ENCODE measurements around the gene WAS. TPM values are rescaled to one million over a fixed set of nuclear protein-coding genes. Genes with fewer than 3 reads are reported as not detected.

The WAS gene
- polyA plus RNA-seq, 2 donors, result 1.7 to 1.8 TPM

- Histone ChIP-seq H3K36me3 (ENCODE audit: control insufficient read depth in 2 of 2, insufficient read depth in 2 of 2, low read length in 1 of 2) (peaks cover 0 to 9% of the 10 kb centered on the region in 2 donors), H3K27ac (ENCODE audit: low read depth in 2 of 2, low read length in 1 of 2) (peak overlapping the region; percentile 91 to 93), H3K9me3 (ENCODE audit: control insufficient read depth in 2 of 2, insufficient read depth in 1 of 2, low read depth in 1 of 2, low read length in 1 of 2) (no peaks in the 10 kb centered on the region), H3K27me3 (ENCODE audit: control insufficient read depth in 1 of 2, insufficient read depth in 2 of 2, low read length in 2 of 2) (no peaks in the 10 kb centered on the region), H3K4me1 (ENCODE audit: control insufficient read depth in 2 of 2, insufficient read depth in 2 of 2, low read length in 1 of 2) (peaks cover 0 to 8% of the 10 kb centered on the region in 2 donors), H3K4me3 (ENCODE audit: low read depth in 1 of 2, low read length in 2 of 2) (peak overlapping the region; percentile 17 to 60)
- whole genome bisulfite sequencing, 2 donors, result 2 to 43% methylated on average over 8 of the region's 8 CpGs
Observed at GRCh38 chrX:48695925-48696300, 12.3 kb downstream of the WAS start.

GRCh38 chrX:48696301-48696908 is 12.8 kb downstream of the WAS start, which contains the start of gene SUV39H1:
SUV39H1 (plus strand) TSS chrX:48696734; CDS start chrX:48696785, 51 bp downstream.
- H3K27ac ChIP-seq (ENCODE audit: low read depth in 2 of 2, low read length in 1 of 2), result peak within 1 kb of the TSS; percentile 91 to 93
- peaks cover 0 to 13% of the 10 kb centered on the region in 2 donors for H3K36me3 ChIP-seq (ENCODE audit: control insufficient read depth in 2 of 2, insufficient read depth in 2 of 2, low read length in 1 of 2)
- peaks cover 0 to 8% of the 10 kb centered on the region in 2 donors for H3K4me1 ChIP-seq (ENCODE audit: control insufficient read depth in 2 of 2, insufficient read depth in 2 of 2, low read length in 1 of 2)
- H3K27me3 ChIP-seq (ENCODE audit: control insufficient read depth in 1 of 2, insufficient read depth in 2 of 2, low read length in 2 of 2), result no peaks in the 10 kb centered on the region
- H3K9me3 ChIP-seq (ENCODE audit: control insufficient read depth in 2 of 2, insufficient read depth in 1 of 2, low read depth in 1 of 2, low read length in 1 of 2), result no peaks in the 10 kb centered on the region
- peak within 1 kb of the TSS; percentile 59 to 60 for H3K4me3 ChIP-seq (ENCODE audit: low read depth in 1 of 2, low read length in 2 of 2)
- WGBS, 2 donors, result 0 to 38% methylated on average over 41 to 66 of the region's 66 CpGs

DNA sequence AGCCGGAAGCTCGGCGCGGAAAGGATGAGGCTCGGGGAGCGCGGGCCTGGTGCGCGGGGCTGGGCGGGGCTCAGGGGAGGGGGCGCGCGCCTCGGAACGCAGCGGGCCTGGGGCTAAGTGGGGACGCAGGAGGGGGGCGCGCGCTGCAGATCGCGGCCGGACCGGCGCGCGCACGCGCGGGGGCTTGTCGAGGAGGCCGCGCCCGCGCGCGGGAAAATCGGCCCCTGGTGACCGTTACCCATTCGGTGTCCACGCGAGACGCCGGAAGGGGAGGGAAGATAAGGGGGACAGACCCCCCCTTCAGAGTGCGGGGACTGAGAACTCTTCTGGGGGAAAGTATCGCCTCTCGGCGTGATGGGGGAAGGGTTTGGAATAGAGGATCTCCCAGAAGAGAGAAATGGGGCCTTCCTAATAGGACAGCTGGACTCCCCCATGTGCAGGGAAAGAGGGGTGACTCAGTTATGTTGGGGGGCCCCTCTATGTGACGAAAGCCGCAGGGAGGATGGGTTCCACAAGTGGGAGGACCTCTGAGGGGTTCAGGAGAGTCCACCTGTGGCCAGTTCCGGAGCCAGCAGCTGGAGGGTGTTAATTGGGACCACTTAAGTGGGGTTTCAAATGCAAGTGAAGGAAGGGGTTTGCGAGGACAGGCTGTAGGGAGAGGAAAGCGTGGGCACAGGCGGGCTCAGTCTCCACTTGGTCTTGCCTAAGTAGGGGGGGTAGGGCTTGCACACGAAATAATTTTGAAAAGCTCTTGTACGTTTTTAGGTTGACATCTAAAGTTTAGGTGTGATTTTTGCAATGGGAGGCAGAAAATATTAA is 13.5 kb downstream of the WAS start:
- H3K27me3 ChIP-seq (ENCODE audit: control insufficient read depth in 1 of 2, insufficient read depth in 2 of 2, low read length in 2 of 2), result no peaks in the 10 kb centered on the region
- WGBS, 2 donors, result 1 to 37% methylated on average over 46 to 56 of the region's 56 CpGs
- H3K4me3 ChIP-seq (ENCODE audit: low read depth in 1 of 2, low read length in 2 of 2), result peak overlapping the region; percentile 59 to 60
- H3K36me3 ChIP-seq (ENCODE audit: control insufficient read depth in 2 of 2, insufficient read depth in 2 of 2, low read length in 1 of 2), result peaks cover 0 to 18% of the 10 kb centered on the region in 2 donors
- peak overlapping the region; percentile 30 to 63 for H3K27ac ChIP-seq (ENCODE audit: low read depth in 2 of 2, low read length in 1 of 2)
- peaks cover 0 to 8% of the 10 kb centered on the region in 2 donors for H3K4me1 ChIP-seq (ENCODE audit: control insufficient read depth in 2 of 2, insufficient read depth in 2 of 2, low read length in 1 of 2)
- no peaks in the 10 kb centered on the region for H3K9me3 ChIP-seq (ENCODE audit: control insufficient read depth in 2 of 2, insufficient read depth in 1 of 2, low read depth in 1 of 2, low read length in 1 of 2)

- Histone ChIP-seq H3K4me1 (ENCODE audit: control insufficient read depth in 2 of 2, insufficient read depth in 2 of 2, low read length in 1 of 2) (peaks cover 0 to 8% of the 10 kb centered on the region in 2 donors), H3K4me3 (ENCODE audit: low read depth in 1 of 2, low read length in 2 of 2) (no peak overlapping the region), H3K27ac (ENCODE audit: low read depth in 2 of 2, low read length in 1 of 2) (no peak overlapping the region), H3K9me3 (ENCODE audit: control insufficient read depth in 2 of 2, insufficient read depth in 1 of 2, low read depth in 1 of 2, low read length in 1 of 2) (no peaks in the 10 kb centered on the region), H3K27me3 (ENCODE audit: control insufficient read depth in 1 of 2, insufficient read depth in 2 of 2, low read length in 2 of 2) (no peaks in the 10 kb centered on the region), H3K36me3 (ENCODE audit: control insufficient read depth in 2 of 2, insufficient read depth in 2 of 2, low read length in 1 of 2) (peaks cover 0 to 24% of the 10 kb centered on the region in 2 donors)
- WGBS, 2 donors, result 73 to 77% methylated on average over 5 of the region's 5 CpGs
Observed at GRCh38 chrX:48698306-48698705, 14.7 kb downstream of the WAS start.

DNA sequence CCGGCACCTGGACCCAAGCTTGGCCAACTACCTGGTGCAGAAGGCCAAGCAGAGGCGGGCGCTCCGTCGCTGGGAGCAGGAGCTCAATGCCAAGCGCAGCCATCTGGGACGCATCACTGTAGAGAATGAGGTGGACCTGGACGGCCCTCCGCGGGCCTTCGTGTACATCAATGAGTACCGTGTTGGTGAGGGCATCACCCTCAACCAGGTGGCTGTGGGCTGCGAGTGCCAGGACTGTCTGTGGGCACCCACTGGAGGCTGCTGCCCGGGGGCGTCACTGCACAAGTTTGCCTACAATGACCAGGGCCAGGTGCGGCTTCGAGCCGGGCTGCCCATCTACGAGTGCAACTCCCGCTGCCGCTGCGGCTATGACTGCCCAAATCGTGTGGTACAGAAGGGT is 16.6 kb downstream of the WAS start:
- H3K9me3 ChIP-seq (ENCODE audit: control insufficient read depth in 2 of 2, insufficient read depth in 1 of 2, low read depth in 1 of 2, low read length in 1 of 2), result no peaks in the 10 kb centered on the region
- peaks cover 0 to 12% of the 10 kb centered on the region in 2 donors for H3K4me1 ChIP-seq (ENCODE audit: control insufficient read depth in 2 of 2, insufficient read depth in 2 of 2, low read length in 1 of 2)
- H3K36me3 ChIP-seq (ENCODE audit: control insufficient read depth in 2 of 2, insufficient read depth in 2 of 2, low read length in 1 of 2), result peaks cover 0 to 24% of the 10 kb centered on the region in 2 donors
- no peak overlapping the region for H3K27ac ChIP-seq (ENCODE audit: low read depth in 2 of 2, low read length in 1 of 2)
- no peak overlapping the region for H3K4me3 ChIP-seq (ENCODE audit: low read depth in 1 of 2, low read length in 2 of 2)
- H3K27me3 ChIP-seq (ENCODE audit: control insufficient read depth in 1 of 2, insufficient read depth in 2 of 2, low read length in 2 of 2), result no peaks in the 10 kb centered on the region
- 95 to 96% methylated on average over 23 of the region's 23 CpGs for WGBS, 2 donors

- 66 to 93% methylated on average over 3 of the region's 3 CpGs for WGBS, 2 donors
- peaks cover 0 to 6% of the 10 kb centered on the region in 2 donors for H3K4me1 ChIP-seq (ENCODE audit: control insufficient read depth in 2 of 2, insufficient read depth in 2 of 2, low read length in 1 of 2)
- H3K27ac ChIP-seq (ENCODE audit: low read depth in 2 of 2, low read length in 1 of 2), result no peak overlapping the region
- H3K27me3 ChIP-seq (ENCODE audit: control insufficient read depth in 1 of 2, insufficient read depth in 2 of 2, low read length in 2 of 2), result no peaks in the 10 kb centered on the region
- no peak overlapping the region for H3K4me3 ChIP-seq (ENCODE audit: low read depth in 1 of 2, low read length in 2 of 2)
- no peaks in the 10 kb centered on the region for H3K9me3 ChIP-seq (ENCODE audit: control insufficient read depth in 2 of 2, insufficient read depth in 1 of 2, low read depth in 1 of 2, low read length in 1 of 2)
- peaks cover 0 to 25% of the 10 kb centered on the region in 2 donors for H3K36me3 ChIP-seq (ENCODE audit: control insufficient read depth in 2 of 2, insufficient read depth in 2 of 2, low read length in 1 of 2)
Observed at GRCh38 chrX:48700951-48701653, 17.5 kb downstream of the WAS start.

GRCh38 chrX:48702032-48702431 is 18.4 kb downstream of the WAS start:
- H3K36me3 ChIP-seq (ENCODE audit: control insufficient read depth in 2 of 2, insufficient read depth in 2 of 2, low read length in 1 of 2), result peaks cover 0 to 26% of the 10 kb centered on the region in 2 donors
- peaks cover 0 to 6% of the 10 kb centered on the region in 2 donors for H3K4me1 ChIP-seq (ENCODE audit: control insufficient read depth in 2 of 2, insufficient read depth in 2 of 2, low read length in 1 of 2)
- 52 to 77% methylated on average over 2 of the region's 2 CpGs for WGBS, 2 donors

GRCh38 chrX:48702716-48703115 is 19.1 kb downstream of the WAS start:
- WGBS, 2 donors, result 72 to 80% methylated on average over 4 of the region's 4 CpGs
- H3K9me3 ChIP-seq (ENCODE audit: control insufficient read depth in 2 of 2, insufficient read depth in 1 of 2, low read depth in 1 of 2, low read length in 1 of 2), result no peaks in the 10 kb centered on the region
- peaks cover 0 to 6% of the 10 kb centered on the region in 2 donors for H3K4me1 ChIP-seq (ENCODE audit: control insufficient read depth in 2 of 2, insufficient read depth in 2 of 2, low read length in 1 of 2)
- H3K27ac ChIP-seq (ENCODE audit: low read depth in 2 of 2, low read length in 1 of 2), result no peak overlapping the region
- H3K36me3 ChIP-seq (ENCODE audit: control insufficient read depth in 2 of 2, insufficient read depth in 2 of 2, low read length in 1 of 2), result peaks cover 0 to 26% of the 10 kb centered on the region in 2 donors
- H3K4me3 ChIP-seq (ENCODE audit: low read depth in 1 of 2, low read length in 2 of 2), result no peak overlapping the region
- no peaks in the 10 kb centered on the region for H3K27me3 ChIP-seq (ENCODE audit: control insufficient read depth in 1 of 2, insufficient read depth in 2 of 2, low read length in 2 of 2)

More at GRCh38 chrX:48702032-48702431, 18.4 kb downstream of the WAS start:
- Histone ChIP-seq H3K4me3 (ENCODE audit: low read depth in 1 of 2, low read length in 2 of 2) (no peak overlapping the region), H3K27ac (ENCODE audit: low read depth in 2 of 2, low read length in 1 of 2) (no peak overlapping the region), H3K9me3 (ENCODE audit: control insufficient read depth in 2 of 2, insufficient read depth in 1 of 2, low read depth in 1 of 2, low read length in 1 of 2) (no peaks in the 10 kb centered on the region), H3K27me3 (ENCODE audit: control insufficient read depth in 1 of 2, insufficient read depth in 2 of 2, low read length in 2 of 2) (no peaks in the 10 kb centered on the region)

DNA sequence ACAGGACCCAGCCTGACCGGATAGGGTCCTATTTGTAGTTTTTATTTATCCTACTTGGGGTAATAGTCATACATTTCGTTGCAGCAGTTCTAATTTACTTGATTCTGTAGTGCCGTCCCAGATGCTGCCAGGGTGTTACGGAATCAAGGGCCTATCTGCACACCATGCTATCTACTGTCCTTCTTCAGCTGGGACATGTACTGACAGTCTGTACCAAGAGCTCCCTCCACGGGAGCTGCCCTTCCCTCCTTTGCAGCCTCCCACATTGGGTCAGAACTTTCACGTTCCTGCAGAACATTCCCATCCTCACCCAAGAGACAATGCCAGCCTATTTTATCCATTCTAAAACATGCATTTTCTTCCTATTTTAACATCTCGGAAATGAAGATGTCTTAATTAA is 19.6 kb downstream of the WAS start:
- Histone ChIP-seq H3K9me3 (ENCODE audit: control insufficient read depth in 2 of 2, insufficient read depth in 1 of 2, low read depth in 1 of 2, low read length in 1 of 2) (no peaks in the 10 kb centered on the region), H3K4me1 (ENCODE audit: control insufficient read depth in 2 of 2, insufficient read depth in 2 of 2, low read length in 1 of 2) (peaks cover 0 to 6% of the 10 kb centered on the region in 2 donors), H3K4me3 (ENCODE audit: low read depth in 1 of 2, low read length in 2 of 2) (no peak overlapping the region), H3K36me3 (ENCODE audit: control insufficient read depth in 2 of 2, insufficient read depth in 2 of 2, low read length in 1 of 2) (peaks cover 0 to 26% of the 10 kb centered on the region in 2 donors), H3K27me3 (ENCODE audit: control insufficient read depth in 1 of 2, insufficient read depth in 2 of 2, low read length in 2 of 2) (no peaks in the 10 kb centered on the region), H3K27ac (ENCODE audit: low read depth in 2 of 2, low read length in 1 of 2) (no peak overlapping the region)
- 75 to 77% methylated on average over 7 of the region's 7 CpGs for WGBS, 2 donors
